OCI-LY7 (cell line): ENCODE data around the gene CEP112.

ENCODE experiments used
- CTCF ChIP-seq: fragments of 200-600 bp; sonication (generic); conservative IDR thresholded peaks from 2 replicates; pipeline ENCODE4 v1.5.1; 2014; ENCODE audit warnings: mild to moderate bottlenecking, antibody characterized with exemption, low read length, moderate library complexity, mixed read lengths
- EZH2phosphoT487 ChIP-seq: fragments of 200-600 bp; sonication (generic); IDR thresholded peaks from 2 replicates; pipeline ENCODE4 v1.6.1; 2018; ENCODE audit warnings: low read depth, borderline replicate concordance, mild to moderate bottlenecking, mixed run types, antibody characterized with exemption, low read length, moderate library complexity, mixed read lengths

- no peak for TF ChIP-seq CTCF
- TF ChIP-seq EZH2phosphoT487 = no peak
Observed at GRCh38 chr17:65679165-65679845, 512.6 kb downstream of the CEP112 start.
